OCI-LY3 (cell line): Measurements from ENCODE around the gene HSD17B12.

Experiments
- CTCF ChIP-seq: fragments of 200-600, 300-600 bp; sonication (generic); IDR thresholded peaks from 2 replicates; pipeline ENCODE4 v1.5.1; 2014; ENCODE audit warnings: antibody characterized with exemption, low read length, low read depth
- EZH2phosphoT487 ChIP-seq: fragments of 200-600 bp; shearing (Covaris generic); IDR thresholded peaks from 2 replicates; pipeline ENCODE4 v1.6.1; 2018; ENCODE audit warnings: antibody characterized with exemption, mixed run types, low read depth

- TF ChIP-seq CTCF, result peak; percentile 37; the same call in 1 of the 2 replicates
- TF ChIP-seq EZH2phosphoT487, result no peak
Observed at GRCh38 chr11:43802509-43802908, 122.0 kb downstream of the HSD17B12 start.
